Inflammatory macrophage treated with lipopolysaccharide for 4 hours (primary cell): ENCODE data around the gene RBM22.

ENCODE experiments used
- DNase-seq: peaks from one replicate; pipeline ENCODE4 v3.0.0-alpha.2; 2020

RBM22 gene

DNA sequence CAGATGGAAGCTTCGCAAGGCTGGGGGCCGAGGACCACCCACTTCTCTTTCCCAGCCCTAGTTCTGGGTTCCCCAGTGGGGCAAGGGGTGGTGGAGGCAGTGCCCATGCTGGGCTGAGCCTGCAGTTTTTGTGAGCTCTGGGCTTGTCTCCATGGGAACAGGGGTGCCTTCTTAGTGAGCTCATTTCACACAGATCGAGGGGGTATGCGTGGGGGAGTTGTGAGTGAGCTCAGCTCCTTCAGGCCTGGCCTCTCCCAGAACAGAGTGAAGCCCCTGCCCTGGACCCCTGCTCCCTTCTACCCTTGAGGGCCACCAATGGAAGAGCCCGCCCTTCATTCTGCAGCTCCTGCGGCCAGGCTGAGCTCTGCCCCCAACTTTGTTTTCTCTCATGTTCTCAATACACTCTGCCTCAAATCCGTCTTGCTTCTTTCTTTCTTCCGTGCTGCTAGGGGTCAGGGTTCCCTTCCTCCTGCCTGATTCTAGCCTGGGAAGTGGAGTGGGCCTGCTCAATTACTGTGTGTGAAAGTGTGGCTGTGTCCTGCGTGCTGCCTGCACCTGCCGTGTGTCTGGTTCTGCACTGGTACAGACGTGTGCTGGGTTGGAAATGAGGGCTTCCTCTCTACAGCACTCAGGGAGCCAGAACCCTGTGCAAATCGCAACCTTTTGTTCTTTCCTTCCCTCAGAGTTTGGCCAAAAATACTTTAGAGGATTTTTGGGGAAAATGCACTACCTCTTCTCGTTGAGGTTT lies 48.8 kb downstream of the RBM22 start:
- no peak for DNase-seq

GRCh38 chr5:150651382-150651781 lies 49.5 kb downstream of the RBM22 start:
- no peak for DNase-seq

DNA sequence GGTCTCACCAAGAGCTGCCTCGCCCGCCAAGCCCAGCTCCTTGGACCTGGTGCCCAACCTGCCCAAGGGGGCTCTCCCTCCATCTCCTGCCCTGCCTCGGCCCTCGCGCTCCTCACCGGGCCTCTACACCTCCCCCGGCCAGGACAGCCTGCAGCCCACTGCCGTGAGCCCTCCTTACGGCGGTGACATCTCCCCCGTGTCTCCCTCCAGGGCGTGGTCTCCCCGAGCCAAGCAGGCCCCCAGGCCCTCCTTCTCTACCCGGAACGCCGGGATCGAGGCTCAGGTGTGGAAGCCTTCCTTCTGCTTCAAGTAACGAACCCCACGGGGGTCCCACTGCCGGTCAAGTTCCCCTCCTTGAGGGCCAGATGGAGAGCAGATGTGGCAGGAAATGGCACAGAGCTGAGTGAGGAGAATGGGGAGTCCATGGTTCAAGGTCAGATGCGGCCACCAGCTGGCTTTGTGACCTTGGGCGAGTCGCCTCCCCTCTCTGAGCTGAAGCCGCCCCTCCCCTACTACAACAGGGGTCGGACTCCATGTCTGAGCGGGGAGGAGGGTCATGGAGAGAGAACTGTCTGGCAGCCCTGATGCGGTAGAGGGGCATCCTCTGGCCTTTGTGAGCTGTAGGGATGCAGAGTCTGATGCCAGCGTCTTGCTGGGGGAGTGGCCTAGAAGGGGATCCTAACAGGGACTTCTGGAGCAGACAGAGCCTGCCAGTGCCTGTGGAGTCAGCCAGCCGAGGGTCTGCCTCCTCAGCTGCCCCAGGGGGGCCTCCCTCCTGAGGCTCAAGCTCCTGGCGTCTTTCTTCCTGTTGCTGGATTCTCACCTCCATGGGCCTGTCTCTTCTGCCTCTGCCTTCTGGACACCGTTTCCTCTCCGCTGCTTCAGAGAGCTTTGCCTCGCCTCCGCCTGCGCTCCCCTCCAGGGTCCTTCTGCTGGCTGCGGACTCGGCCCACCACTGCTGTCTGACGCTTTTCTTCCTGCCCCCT lies 50.5 kb downstream of the RBM22 start:
- no peak for DNase-seq

- DNase-seq, result no peak
Measured at GRCh38 chr5:150649108-150650020, 51.5 kb downstream of the RBM22 start.

GRCh38 chr5:150648294-150649107 lies 52.4 kb downstream of the RBM22 start:
- DNase-seq, result no peak

- no peak for DNase-seq
Measured at GRCh38 chr5:150647275-150648251, 53.3 kb downstream of the RBM22 start.

- DNase-seq, result no peak
Measured at GRCh38 chr5:150645070-150645700, 55.7 kb downstream of the RBM22 start.

- DNase-seq, result no peak
Measured at GRCh38 chr5:150644514-150644913, 56.3 kb downstream of the RBM22 start.

GRCh38 chr5:150644058-150644457 lies 56.8 kb downstream of the RBM22 start:
- no peak for DNase-seq

- DNase-seq, result no peak
Measured at GRCh38 chr5:150642991-150643710, 57.7 kb downstream of the RBM22 start.

DNA sequence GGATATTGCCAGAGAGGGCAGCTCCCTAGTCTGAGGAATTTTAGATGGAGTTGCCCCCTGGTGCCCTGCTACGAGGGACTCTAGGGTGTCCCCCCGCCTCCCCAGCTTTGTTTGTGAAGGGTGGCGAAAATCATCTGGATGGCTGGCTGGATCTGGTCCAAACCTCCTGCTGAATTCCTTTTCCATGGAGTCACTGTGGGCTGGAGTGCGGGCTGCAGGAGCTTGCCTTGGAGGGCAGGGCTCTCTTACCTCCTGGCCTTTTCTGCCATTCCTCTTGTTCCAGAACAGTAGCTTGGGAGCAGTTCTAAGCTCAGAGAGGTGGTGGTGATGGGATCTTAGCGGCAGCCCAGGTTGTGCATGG lies 58.3 kb downstream of the RBM22 start:
- DNase-seq, result no peak

GRCh38 chr5:150641824-150642566 lies 58.9 kb downstream of the RBM22 start:
- DNase-seq, result no peak

DNA sequence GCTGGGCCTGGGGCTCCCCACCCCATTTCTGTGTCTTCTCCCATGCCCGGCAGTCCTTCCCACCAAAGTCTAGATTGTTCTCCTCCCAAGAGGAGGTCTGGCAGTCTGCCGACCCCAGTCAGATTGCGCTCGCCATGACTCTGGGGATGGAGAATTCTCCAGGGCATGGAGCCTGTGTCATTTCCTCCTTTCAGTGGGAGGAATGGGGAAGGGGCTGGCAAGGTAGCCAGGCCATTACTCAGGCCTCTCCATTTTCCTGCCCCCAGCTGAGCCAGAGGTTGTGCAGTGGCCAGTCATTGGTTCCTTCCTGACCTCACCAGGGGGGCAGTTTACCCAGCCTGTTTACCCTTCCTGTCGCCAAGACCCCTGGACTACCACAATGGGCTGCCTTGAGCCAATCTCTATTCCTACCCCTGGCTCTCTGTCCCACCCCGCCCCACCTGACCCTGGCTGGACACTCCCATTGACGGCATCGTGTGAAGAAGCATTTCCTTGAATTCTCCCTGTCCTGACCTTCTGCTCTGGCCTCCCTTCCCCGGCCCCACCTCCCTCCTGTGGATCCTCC lies 59.8 kb downstream of the RBM22 start:
- no peak for DNase-seq
